ENCODE data around the gene SLC25A44. TPM values are rescaled to one million over a fixed set of nuclear protein-coding genes. Genes with fewer than 3 reads are reported as not detected.
"Not testable (repeated sequence)": the region's sequence is repeated elsewhere in the genome, so short reads cannot be mapped to it uniquely, and the experiment has no call there.

SLC25A44 gene
- total and polyA plus RNA-seq, 11 donors: 5.8 to 29.3 (median 20.5) TPM

- Histone ChIP-seq H3K4me3 (no peak overlapping the region), H3K36me3 (peaks cover 0 to 10% (median 0%) of the 10 kb centered on the region in 9 donors), H3K27ac (no peak overlapping the region), H3K27me3 (peaks cover 0 to 13% (median 0%) of the 10 kb centered on the region in 9 donors), H3K9me3 (no peaks in the 10 kb centered on the region), H3K4me1 (no peaks in the 10 kb centered on the region)
- 88 to 97% (median 94%) methylated on average over 3 of the region's 3 CpGs for WGBS, 4 donors
- TF ChIP-seq CTCF (IDR thresholded peaks at IDR 0.05): no peak
- TF ChIP-seq POLR2A (IDR thresholded peaks at IDR 0.05): no peak
- ATAC-seq: no peak
- intact Hi-C loops (cut with DNase I): no loop called here
- no peak for DNase-seq
Observed at GRCh38 chr1:156180471-156180870, 13.4 kb upstream of the SLC25A44 start.

GRCh38 chr1:156181391-156181924 lies 12.4 kb upstream of the SLC25A44 start:
- H3K36me3 ChIP-seq; H3K4me3 ChIP-seq; intact Hi-C loops (cut with DNase I); H3K27ac ChIP-seq; ATAC-seq; DNase-seq; H3K9me3 ChIP-seq; H3K4me1 ChIP-seq: not testable (repeated sequence)
- H3K27me3 ChIP-seq: peaks cover 0 to 13% (median 0%) of the 10 kb centered on the region in 9 donors
- WGBS, 4 donors: 30 to 55% (median 35%) methylated on average over 4 to 8 of the region's 8 CpGs

GRCh38 chr1:156182010-156182779 lies 11.7 kb upstream of the SLC25A44 start:
- 74 to 77% (median 75%) methylated on average over 12 of the region's 12 CpGs for WGBS, 4 donors
- H3K9me3 ChIP-seq; ATAC-seq; H3K4me3 ChIP-seq; intact Hi-C loops (cut with DNase I); H3K27ac ChIP-seq; H3K4me1 ChIP-seq; H3K36me3 ChIP-seq; DNase-seq: not testable (repeated sequence)
- H3K27me3 ChIP-seq: peaks cover 0 to 13% (median 0%) of the 10 kb centered on the region in 9 donors

GRCh38 chr1:156186347-156187177 lies 7.3 kb upstream of the SLC25A44 start:
- H3K27ac ChIP-seq; intact Hi-C loops (cut with DNase I); ATAC-seq; H3K4me1 ChIP-seq; DNase-seq; H3K27me3 ChIP-seq; H3K9me3 ChIP-seq; H3K36me3 ChIP-seq; H3K4me3 ChIP-seq: not testable (repeated sequence)
- WGBS, 4 donors: 84 to 94% (median 89%) methylated on average over 2 of the region's 2 CpGs

GRCh38 chr1:156190265-156190664 lies 3.6 kb upstream of the SLC25A44 start:
- not testable (repeated sequence) for H3K27ac ChIP-seq, H3K4me3 ChIP-seq, H3K36me3 ChIP-seq, DNase-seq, H3K9me3 ChIP-seq, ATAC-seq, H3K27me3 ChIP-seq
- intact Hi-C loops (cut with DNase I): loop anchor here in 1 of 10 donors (5.0 kb wide), 1 partner anchor 43 kb away; no protein-coding TSS in a partner anchor
- 81 to 84% (median 82%) methylated on average over 4 of the region's 4 CpGs for WGBS, 4 donors
- H3K4me1 ChIP-seq: peaks cover 0 to 18% (median 9%) of the 10 kb centered on the region in 12 donors

All from heart left ventricle (tissue), 16 donors.